ENCODE data around the gene NTRK3.

DNA sequence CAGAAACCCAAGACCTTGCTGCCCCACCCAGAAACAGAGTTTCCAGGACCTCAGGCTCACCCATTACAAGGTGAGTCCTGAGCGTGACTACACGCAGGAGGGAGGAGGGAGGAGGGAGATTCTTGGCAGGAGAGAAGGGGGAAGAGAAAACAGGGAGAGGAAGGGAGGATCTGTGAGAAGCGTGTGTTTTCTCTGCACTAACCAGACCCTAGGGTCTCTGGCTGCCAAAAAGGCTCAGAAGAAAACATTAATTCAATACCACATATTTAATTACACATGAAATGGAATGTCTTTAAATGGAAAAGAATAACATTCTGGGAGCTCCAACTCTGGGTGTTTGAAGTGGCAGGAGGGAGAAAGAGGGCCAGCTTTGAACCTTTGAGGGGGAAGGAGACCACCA is 309.0 kb downstream of the NTRK3 start:
- TF ChIP-seq POLR2A (IDR thresholded peaks at IDR 0.05; ENCODE audit: low read length) (no peak), GATA1 (IDR thresholded peaks at IDR 0.05; ENCODE audit: low read depth, low read length) (no peak)

Data from erythroblast (primary cell).